GM19099 (cell line): Measurements from ENCODE around the gene TNS1.

Experiments
- POLR2A ChIP-seq: IDR thresholded peaks from 3 replicates; pipeline ENCODE4 v1.6.1; 2011; ENCODE audit warnings: low read depth; ENCODE audit not compliant: insufficient read length; ENCODE audit errors: extremely low read depth

TNS1 gene

GRCh38 chr2:217986256-217986961, 16.4 kb downstream of the TNS1 start:
- no peak for TF ChIP-seq POLR2A

- TF ChIP-seq POLR2A: no peak
Measured at GRCh38 chr2:217983276-217984233, 19.2 kb downstream of the TNS1 start.

- TF ChIP-seq POLR2A: no peak
Measured at GRCh38 chr2:217981971-217982370, 20.8 kb downstream of the TNS1 start.

- no peak for TF ChIP-seq POLR2A
Measured at GRCh38 chr2:217981084-217981730, 21.6 kb downstream of the TNS1 start.

- no peak for TF ChIP-seq POLR2A
Measured at GRCh38 chr2:217980591-217980990, 22.2 kb downstream of the TNS1 start.

GRCh38 chr2:217980036-217980435, 22.8 kb downstream of the TNS1 start:
- no peak for TF ChIP-seq POLR2A

GRCh38 chr2:217979151-217979811, 23.5 kb downstream of the TNS1 start:
- no peak for TF ChIP-seq POLR2A

- no peak for TF ChIP-seq POLR2A
Measured at GRCh38 chr2:217978536-217979150, 24.2 kb downstream of the TNS1 start.

GRCh38 chr2:217977840-217978535, 24.8 kb downstream of the TNS1 start:
- TF ChIP-seq POLR2A: no peak

GRCh38 chr2:217976301-217976700, 26.5 kb downstream of the TNS1 start:
- TF ChIP-seq POLR2A: no peak

- TF ChIP-seq POLR2A: no peak
Measured at GRCh38 chr2:217975626-217976025, 27.2 kb downstream of the TNS1 start.

- TF ChIP-seq POLR2A: no peak
Measured at GRCh38 chr2:217974389-217975005, 28.3 kb downstream of the TNS1 start.

GRCh38 chr2:217973008-217973787, 29.6 kb downstream of the TNS1 start:
- TF ChIP-seq POLR2A: no peak
